Suprapubic skin (tissue), 4 donors: Measurements from ENCODE around the gene SAMM50. TPM values are rescaled to one million over a fixed set of nuclear protein-coding genes. Genes with fewer than 3 reads are reported as not detected.

Source experiments
- DNase-seq, 2 donors: peaks; one replicate each; pipeline ENCODE4 v3.0.0-alpha.2; 2019; ENCODE audit warnings: low spot score in 2 of 2
- H3K27ac ChIP-seq: fragments of 200-600 bp; sonication (generic); one replicate; pipeline ENCODE4 v1.5.1; 2019
- H3K27me3 ChIP-seq: fragments of 200-600 bp; sonication (generic); one replicate; pipeline ENCODE4 v1.5.1; 2019
- H3K36me3 ChIP-seq: fragments of 200-600 bp; sonication (generic); one replicate; pipeline ENCODE4 v1.5.1; 2019
- H3K4me1 ChIP-seq: fragments of 200-600 bp; sonication (generic); one replicate; pipeline ENCODE4 v1.5.1; 2019
- H3K4me3 ChIP-seq: fragments of 200-600 bp; sonication (generic); one replicate; pipeline ENCODE4 v1.5.1; 2019; ENCODE audit warnings: mild to moderate bottlenecking
- H3K9me3 ChIP-seq: fragments of 200-600 bp; sonication (generic); one replicate; pipeline ENCODE4 v1.5.1; 2019
- CTCF ChIP-seq, 2 donors: fragments of 200-600 bp in 1 of 2; fragments of 450-650 bp in 1 of 2; sonication (generic) in 1 of 2; IDR thresholded peaks; one replicate each; pipeline ENCODE4 v1.5.1; 2016 to 2019; ENCODE audit warnings: antibody characterized with exemption in 2 of 2, mild to moderate bottlenecking in 1 of 2, moderate library complexity in 1 of 2
- EP300 ChIP-seq: sonication (generic); formaldehyde crosslinking; IDR thresholded peaks from one replicate; pipeline ENCODE4 v1.6.1; 2017; ENCODE audit warnings: antibody characterized with exemption
- POLR2A ChIP-seq, 2 donors: fragments of 450-650 bp; IDR thresholded peaks; one replicate each; pipeline ENCODE4 v1.6.1; 2017; ENCODE audit warnings: antibody characterized with exemption in 2 of 2, mild to moderate bottlenecking in 2 of 2, moderate library complexity in 2 of 2
- POLR2AphosphoS5 ChIP-seq, 3 donors: sonication (generic); formaldehyde crosslinking; IDR thresholded peaks; one replicate each; pipeline ENCODE4 v1.6.1; 2017; ENCODE audit warnings: antibody characterized with exemption in 3 of 3
- WGBS: methylation state at CpG from one replicate; pipeline ENCODE4 v1.1.5; 2018; 5-methylcytosine and 5-hydroxymethylcytosine counted together
- total RNA-seq, 4 donors: library from RNA; depleted of rRNA; stranded (reverse); fragments of >200 nt; gene quantifications; one replicate each; pipeline ENCODE4 v1.1.0, GENCODE V29; 2016

The SAMM50 gene
- total RNA-seq, 4 donors from 2014 or later: 32.1 to 41.1 (median 33.8) TPM

GRCh38 chr22:44030051-44030701 is 74.9 kb downstream of the SAMM50 start:
- Histone ChIP-seq H3K27ac (peak overlapping the region; percentile 11), H3K9me3 (no peaks in the 10 kb centered on the region), H3K4me3 (no peak overlapping the region), H3K4me1 (peaks cover 22% of the 10 kb centered on the region), H3K27me3 (no peaks in the 10 kb centered on the region), H3K36me3 (no peaks in the 10 kb centered on the region)
- TF ChIP-seq CTCF (IDR thresholded peaks at IDR 0.05): no peak
- no peak for TF ChIP-seq EP300
- TF ChIP-seq POLR2AphosphoS5 (IDR thresholded peaks at IDR 0.05): no peak
- no peak for TF ChIP-seq POLR2A (IDR thresholded peaks at IDR 0.05)
- 85% methylated on average over 16 of the region's 18 CpGs for whole genome bisulfite sequencing
- DNase-seq: no peak

DNA sequence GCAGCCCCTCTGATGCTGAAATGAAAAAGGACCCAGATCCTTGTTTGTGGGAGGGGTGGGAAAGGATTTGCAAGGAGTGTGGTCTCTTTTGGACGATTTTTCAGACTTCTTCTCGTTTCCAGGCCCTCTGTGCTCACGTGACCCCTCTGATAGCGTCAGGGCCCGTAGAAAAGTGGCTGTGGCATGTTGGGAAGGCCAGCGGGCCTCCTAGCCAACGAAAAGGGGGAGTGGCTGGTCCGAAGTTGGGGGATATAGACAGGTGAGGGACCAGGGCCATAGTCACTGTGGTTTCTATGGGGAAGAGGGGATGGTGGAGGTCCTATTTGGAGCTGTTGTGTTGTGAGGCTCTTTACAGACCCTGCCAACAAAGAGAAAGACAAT is 75.5 kb downstream of the SAMM50 start:
- Histone ChIP-seq H3K36me3 (no peaks in the 10 kb centered on the region), H3K9me3 (no peaks in the 10 kb centered on the region), H3K4me1 (peaks cover 19% of the 10 kb centered on the region), H3K27me3 (no peaks in the 10 kb centered on the region), H3K4me3 (no peak overlapping the region), H3K27ac (peak overlapping the region; percentile 11)
- DNase-seq: no peak
- TF ChIP-seq POLR2AphosphoS5 (IDR thresholded peaks at IDR 0.05) (no peak), EP300 (no peak), CTCF (IDR thresholded peaks at IDR 0.05) (no peak), POLR2A (IDR thresholded peaks at IDR 0.05) (no peak)
- WGBS: 76% methylated on average over 8 of the region's 8 CpGs

DNA sequence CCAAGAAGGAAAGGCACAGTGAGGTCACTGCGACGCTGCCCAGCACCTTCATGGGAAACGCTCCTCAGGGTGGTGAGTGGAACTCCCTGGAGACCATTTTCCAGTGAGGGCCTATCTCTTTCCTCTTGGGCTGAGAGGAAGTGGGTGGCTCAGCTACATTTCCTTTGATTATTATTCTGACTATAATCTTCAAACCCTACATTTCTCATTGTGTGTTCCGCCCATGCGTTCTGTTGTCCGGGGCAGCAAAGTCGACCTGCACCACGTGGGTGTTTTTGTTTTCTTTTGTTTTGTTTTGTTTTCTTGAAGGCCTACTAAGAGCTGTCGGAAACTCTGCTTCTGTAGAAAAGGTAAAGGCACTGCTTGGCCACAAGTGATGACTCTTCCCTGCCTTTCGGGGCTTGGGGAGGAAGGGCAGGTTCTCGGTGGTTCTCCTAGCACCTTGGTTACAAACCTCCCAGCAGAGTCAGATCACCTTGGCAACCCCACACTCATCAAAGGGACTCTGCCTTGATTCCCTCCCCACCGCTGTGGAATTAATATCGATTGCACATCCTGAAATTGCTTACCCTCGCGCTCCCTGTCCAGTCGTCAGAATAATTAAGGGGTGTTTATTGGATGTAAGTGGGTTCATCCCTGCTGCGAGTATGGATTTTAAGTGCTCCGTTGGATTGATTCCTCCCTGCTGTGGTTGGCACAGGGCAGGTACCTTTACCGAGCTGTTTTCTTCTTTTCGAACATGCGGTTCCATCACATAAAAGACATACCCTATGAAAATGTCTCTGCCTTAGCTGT is 76.1 kb downstream of the SAMM50 start:
- WGBS: 73% methylated on average over 21 of the region's 21 CpGs
- Histone ChIP-seq H3K27ac (peak overlapping the region; percentile 45), H3K36me3 (no peaks in the 10 kb centered on the region), H3K27me3 (no peaks in the 10 kb centered on the region), H3K4me1 (peaks cover 13% of the 10 kb centered on the region), H3K4me3 (no peak overlapping the region), H3K9me3 (no peaks in the 10 kb centered on the region)
- no peak for TF ChIP-seq POLR2A (IDR thresholded peaks at IDR 0.05)
- no peak for TF ChIP-seq CTCF (IDR thresholded peaks at IDR 0.05)
- TF ChIP-seq EP300: no peak
- no peak for TF ChIP-seq POLR2AphosphoS5 (IDR thresholded peaks at IDR 0.05)
- DNase-seq: no peak

GRCh38 chr22:44032126-44032730 is 77.0 kb downstream of the SAMM50 start:
- no peaks in the 10 kb centered on the region for H3K36me3 ChIP-seq
- WGBS: 84% methylated on average over 13 of the region's 14 CpGs
- peaks cover 14% of the 10 kb centered on the region for H3K4me1 ChIP-seq
- no peak overlapping the region for H3K4me3 ChIP-seq
- H3K9me3 ChIP-seq: no peaks in the 10 kb centered on the region
- TF ChIP-seq POLR2AphosphoS5 (IDR thresholded peaks at IDR 0.05): no peak
- no peak for TF ChIP-seq EP300
- H3K27me3 ChIP-seq: no peaks in the 10 kb centered on the region
- H3K27ac ChIP-seq: no peak overlapping the region
- no peak for DNase-seq

- TF ChIP-seq POLR2A (IDR thresholded peaks at IDR 0.05) (no peak), EP300 (no peak), CTCF (IDR thresholded peaks at IDR 0.05) (no peak), POLR2AphosphoS5 (IDR thresholded peaks at IDR 0.05) (no peak)
- Histone ChIP-seq H3K4me1 (peaks cover 18% of the 10 kb centered on the region), H3K36me3 (no peaks in the 10 kb centered on the region), H3K4me3 (no peak overlapping the region), H3K27me3 (no peaks in the 10 kb centered on the region), H3K27ac (no peak overlapping the region), H3K9me3 (no peaks in the 10 kb centered on the region)
- DNase-seq: no peak
- 92% methylated on average over 7 of the region's 7 CpGs for WGBS
Observed at GRCh38 chr22:44033287-44033686, 78.0 kb downstream of the SAMM50 start.
